K562 (cell line): ENCODE measurements around the gene VPS4A. TPM values are rescaled to one million over a fixed set of nuclear protein-coding genes. Genes with fewer than 3 reads are reported as not detected.
A peak's percentile ranks its signal among the peaks of the same experiment; 100 is the strongest.

ENCODE experiments used
- ATAC-seq: fragments of 200-7000 bp; cut with Tn5 transposase; 3 replicates; pipeline ENCODE4 v1.9.1; 2020; ENCODE audit warnings: moderate library complexity
- BruUV-seq: library from RNA; stranded (reverse); fragments of 400-500 nt; replicated peaks from 2 replicates; lab custom pipeline; 2021; lab: Mats Ljungman, UMichigan
- CTCF ChIA-PET: fragments of 300-600 bp; formaldehyde crosslinking; extraction: SDS; loops from one replicate; lab custom pipeline; 2021; ENCODE audit warnings: low intra/inter-chr PET ratio; lab: Yijun Ruan, JAX
- POLR2A ChIA-PET: fragments of 300-600, 350-650 bp; sonication (Branson Sonifier 250); formaldehyde crosslinking; extraction: SDS; loops from one replicate; lab custom pipeline; 2021; ENCODE audit warnings: antibody characterized with exemption, inconsistent platforms; lab: Yijun Ruan, JAX
- DNase-seq, 4 experiments: peaks; one replicate each; pipeline versions ENCODE4 v3.0.0 to v3.0.0-alpha.2; 2011 to 2018; ENCODE audit warnings: low spot score in 3 of 4, mixed read lengths in 3 of 4; ENCODE audit errors: extremely low read depth in 1 of 4
- FAIRE-seq: peaks from 2 replicates; lab custom pipeline; 2011; peaks lifted over from hg19 to GRCh38; lab: Jason Lieb, UNC
- H2AFZ ChIP-seq: 2 replicates; pipeline ENCODE4 v1.6.0; 2011; ENCODE audit warnings: low read depth, low read length, control low read depth, inconsistent platforms
- H3K27ac ChIP-seq: fragments of 200-600 bp; 3 replicates; pipeline ENCODE4 v1.8.0; 2011; ENCODE audit warnings: low read depth, mild to moderate bottlenecking, control low read depth, inconsistent platforms, low read length, moderate library complexity, mixed read lengths; ENCODE audit errors: extremely low read depth
- H3K27me3 ChIP-seq, 2 experiments: fragments of 300-600 bp in 1 of 2; 2 replicates in 1 of 2; 3 replicates in 1 of 2; pipeline versions ENCODE4 v1.6.0 to v1.8.0; 2011; ENCODE audit warnings: inconsistent platforms in 2 of 2, low read length in 2 of 2, mild to moderate bottlenecking in 1 of 2, mixed read lengths in 1 of 2, moderate library complexity in 1 of 2; ENCODE audit not compliant: control insufficient read depth in 2 of 2, insufficient read depth in 2 of 2
- H3K36me3 ChIP-seq: fragments of 300-600 bp; 3 replicates; pipeline ENCODE4 v1.8.0; 2011; ENCODE audit warnings: mild to moderate bottlenecking, low read length, inconsistent platforms; ENCODE audit not compliant: control insufficient read depth, insufficient read depth
- H3K4me1 ChIP-seq, 2 experiments: fragments of 200-600 bp in 1 of 2; replicated peaks in 1 of 2; 2 replicates in 1 of 2; 3 replicates in 1 of 2; pipeline versions ENCODE4 v1.5.1 to v1.8.0; 2011; ENCODE audit warnings: inconsistent platforms in 2 of 2, low read length in 2 of 2, mild to moderate bottlenecking in 1 of 2, mixed read lengths in 1 of 2, moderate library complexity in 1 of 2; ENCODE audit not compliant: control insufficient read depth in 2 of 2, insufficient read depth in 2 of 2
- H3K4me2 ChIP-seq: 2 replicates; pipeline ENCODE4 v1.6.1; 2011; ENCODE audit warnings: low read length, control low read depth, inconsistent platforms, mixed read lengths; ENCODE audit not compliant: insufficient read depth
- H3K4me3 ChIP-seq: fragments of 200-600 bp; sonication (generic), shearing (Covaris generic); 2 replicates; pipeline ENCODE4 v1.5.1; 2016; ENCODE audit warnings: control low read depth, inconsistent platforms
- H3K79me2 ChIP-seq: fragments of 200-600 bp; 3 replicates; pipeline ENCODE4 v1.8.0; 2011; ENCODE audit warnings: low read length, inconsistent platforms; ENCODE audit not compliant: control insufficient read depth, insufficient read depth
- H3K9ac ChIP-seq, 2 experiments: 2 replicates each; pipeline versions ENCODE4 v1.6.0 to v1.6.1; 2011; ENCODE audit warnings: low read depth in 2 of 2, low read length in 2 of 2, control low read depth in 1 of 2, inconsistent platforms in 1 of 2, mild to moderate bottlenecking in 1 of 2, mixed read lengths in 1 of 2; ENCODE audit not compliant: insufficient read depth in 1 of 2
- H3K9me1 ChIP-seq: one replicate; pipeline ENCODE4 v1.6.0; 2011; ENCODE audit warnings: inconsistent platforms, mild to moderate bottlenecking, low read length, moderate library complexity; ENCODE audit not compliant: control insufficient read depth, insufficient read depth
- H3K9me3 ChIP-seq: replicated peaks from 2 replicates; pipeline ENCODE4 v1.5.1; 2011; ENCODE audit warnings: low read depth, low read length, inconsistent platforms; ENCODE audit not compliant: control insufficient read depth, insufficient read depth
- H4K20me1 ChIP-seq: replicated peaks from 2 replicates; pipeline ENCODE4 v1.6.1; 2011; ENCODE audit warnings: low read length, inconsistent platforms, mixed read lengths; ENCODE audit not compliant: control insufficient read depth, insufficient read depth
- ATF7 ChIP-seq: fragments of 450-650 bp; IDR thresholded peaks from 2 replicates; pipeline ENCODE4 v1.7.1; 2014; ENCODE audit warnings: mild to moderate bottlenecking, moderate library complexity
- BRF1 ChIP-seq: IDR thresholded peaks from 3 replicates; pipeline ENCODE4 v1.6.1; 2011; ENCODE audit warnings: borderline replicate concordance, mild to moderate bottlenecking; ENCODE audit not compliant: insufficient read length; ENCODE audit errors: extremely low read depth
- MECOM ChIP-seq: fragments of 250-450 bp; sonication (Bioruptor Pico); IDR thresholded peaks from 2 replicates; pipeline ENCODE4 v1.8.0; 2022; ENCODE audit warnings: inconsistent platforms
- NFXL1 ChIP-seq: fragments of 450-650 bp; formaldehyde crosslinking; IDR thresholded peaks from 2 replicates; pipeline ENCODE4 v1.4.0; 2021; ENCODE audit warnings: mild to moderate bottlenecking
- POLR2G ChIP-seq: fragments of 200-400 bp; formaldehyde crosslinking; IDR thresholded peaks from 2 replicates; pipeline ENCODE4 v1.6.1; 2017; ENCODE audit warnings: low read depth, mild to moderate bottlenecking, antibody characterized with exemption, low read length, moderate library complexity
- RBFOX2 ChIP-seq: fragments of 200-400 bp; formaldehyde crosslinking; IDR thresholded peaks from 2 replicates; pipeline ENCODE4 v1.6.1; 2017; ENCODE audit warnings: low read depth, mild to moderate bottlenecking, low read length, moderate library complexity
- SP1 ChIP-seq: sonication (generic); formaldehyde crosslinking; IDR thresholded peaks from 2 replicates; pipeline ENCODE4 v1.8.1; 2022; ENCODE audit warnings: mild to moderate bottlenecking, missing genetic modification reagents
- WGBS: fragments of 100-300 bp; shearing (Covaris generic); methylation state at CpG from one replicate; pipeline ENCODE4 v1.1.6; 2016; ENCODE audit warnings: low coverage, mixed read lengths; ENCODE audit not compliant: insufficient coverage; ENCODE audit errors: missing lambda C conversion rate; 5-methylcytosine and 5-hydroxymethylcytosine counted together
- in situ Hi-C: fragments of 300-500 bp; cut with MboI; formaldehyde crosslinking; loops from 4 replicates; pipeline ENCODE4 v1.15.0; 2018; ENCODE audit warnings: inconsistent platforms, mixed read lengths
- intact Hi-C: fragments of 100-400 bp; cut with micrococcal nuclease; formaldehyde crosslinking; loops from 2 replicates; pipeline ENCODE4 v1.14.2; 2022
- polyA plus RNA-seq, 8 experiments: library from polyadenylated mRNA; depleted of rRNA in 4 of 8; stranded (reverse) in 5 of 8; unstranded in 3 of 8; fragments of >200 nt; fragmentation: Nextera tagmentation in 2 of 8; fragmentation: Illumina TruSeq in 1 of 8; extraction: Ambion mirVana in 2 of 8; extraction: Trizol in 1 of 8; gene quantifications; 2 replicates each; pipeline versions ENCODE4 v1.2.1 to v1.2.3, GENCODE V29; 2011 to 2014; ENCODE audit warnings: inconsistent platforms in 1 of 8, missing spikeins in 1 of 8
- total RNA-seq, 7 experiments: library from RNA; depleted of rRNA in 6 of 7; stranded (reverse); fragments of >200 nt in 6 of 7; fragmentation: Illumina TruSeq in 2 of 7; extraction: Trizol in 2 of 7; gene quantifications; 2 replicates each; pipeline versions ENCODE4 v1.2.1 to v1.2.3, GENCODE V29; 2011 to 2021; ENCODE audit warnings: low replicate concordance in 1 of 7
- TF ChIP-seq, protein P1 (sequence below): fragments of 250-450 bp; sonication (Bioruptor Pico); IDR thresholded peaks from 2 replicates; pipeline ENCODE4 v1.4.0; 2020; ENCODE audit warnings: mild to moderate bottlenecking, moderate library complexity
- TF ChIP-seq, protein P2 (sequence below): fragments of 450-650 bp; conservative IDR thresholded peaks from 2 replicates; pipeline ENCODE4 v1.6.1; 2016; ENCODE audit warnings: missing genetic modification characterization, low read depth, mild to moderate bottlenecking, missing compliant biosample characterization, moderate library complexity

Gene VPS4A
- total and polyA plus RNA-seq, 9 of the 15 experiments (the other 6 are each of a cell fraction or from before 2014, with no cell fraction given) = 7.6 to 45.4 (median 29.9) TPM

DNA sequence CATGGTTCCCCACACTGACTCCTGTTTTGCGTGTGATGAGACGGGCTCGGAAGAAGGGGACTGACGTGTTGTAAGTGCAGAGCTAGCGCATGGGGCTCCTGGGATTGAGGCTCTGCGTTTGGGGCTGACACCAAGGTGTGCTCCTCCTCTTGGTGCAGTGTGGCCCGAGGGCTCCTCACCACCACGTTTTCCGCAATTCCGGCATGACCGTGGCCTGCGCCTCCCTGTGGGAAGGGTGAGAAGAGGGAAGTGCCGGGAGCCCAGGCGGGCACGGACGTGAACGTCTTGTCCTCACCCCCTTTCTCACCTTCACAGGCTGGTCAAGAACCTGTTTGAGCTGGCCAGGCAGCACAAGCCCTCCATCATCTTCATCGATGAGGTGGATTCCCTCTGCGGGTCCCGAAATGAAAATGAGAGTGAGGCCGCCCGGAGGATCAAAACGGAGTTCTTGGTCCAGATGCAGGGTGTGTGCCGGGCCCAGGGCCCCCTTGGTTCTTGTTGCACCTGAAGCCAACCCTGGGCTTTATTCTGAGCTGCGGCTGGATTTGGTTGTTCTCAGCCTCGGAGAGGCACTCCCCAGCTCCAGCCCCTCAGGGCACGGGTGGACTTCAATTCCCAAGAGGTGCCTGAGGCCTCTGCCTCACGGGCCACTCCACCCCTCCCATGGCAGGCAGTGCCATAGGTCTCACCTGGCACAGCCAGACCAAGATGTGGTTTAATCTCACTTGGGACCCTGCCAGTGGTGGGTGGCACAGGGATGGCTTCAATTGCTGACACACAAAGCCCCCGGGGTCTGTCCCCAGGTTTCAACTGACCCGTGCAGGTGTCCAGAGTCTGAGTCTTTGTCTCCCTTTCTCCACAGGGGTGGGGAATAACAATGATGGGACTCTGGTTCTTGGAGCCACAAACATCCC lies 8.9 kb downstream of the VPS4A start:
- Histone ChIP-seq H2AFZ (no peak overlapping the region), H3K9ac (peak overlapping the region in 1 of 2 experiments; percentile 32; a peak in 1 of 4 replicates), H3K9me3 (no peaks in the 10 kb centered on the region), H3K4me2 (no peak overlapping the region), H4K20me1 (peaks cover 17% of the 10 kb centered on the region; the same call in 1 of the 2 replicates), H3K9me1 (no peaks in the 10 kb centered on the region), H3K4me1 (peaks cover 2 to 27% of the 10 kb centered on the region in 2 experiments; a peak in 4 of 5 replicates), H3K27ac (no peak overlapping the region), H3K27me3 (no peaks in the 10 kb centered on the region), H3K36me3 (peaks cover 95% of the 10 kb centered on the region), H3K79me2 (peaks cover 39% of the 10 kb centered on the region), H3K4me3 (no peak overlapping the region)
- BruUV-seq = no TSS peak
- FAIRE-seq = no peak
- ATAC-seq = no peak
- in situ Hi-C loops (no loop called here), intact Hi-C loops (no loop called here)
- WGBS = 93% methylated on average over 22 of the region's 30 CpGs
- ChIA-PET POLR2A (interaction anchor here (1.0 kb wide), 1 partner anchor 9 kb away, joined by 4 read pairs; no protein-coding TSS in a partner anchor), CTCF (no interaction called here)
- DNase-seq = no peak
- TF ChIP-seq RBFOX2 (peak; percentile 41), POLR2G (peak; percentile 67), SP1 (no peak), MECOM (no peak), BRF1 (no peak), NFXL1 (CRISPR knock-in tag) (no peak), ATF7 (no peak)
- TF ChIP-seq, protein P1, sequence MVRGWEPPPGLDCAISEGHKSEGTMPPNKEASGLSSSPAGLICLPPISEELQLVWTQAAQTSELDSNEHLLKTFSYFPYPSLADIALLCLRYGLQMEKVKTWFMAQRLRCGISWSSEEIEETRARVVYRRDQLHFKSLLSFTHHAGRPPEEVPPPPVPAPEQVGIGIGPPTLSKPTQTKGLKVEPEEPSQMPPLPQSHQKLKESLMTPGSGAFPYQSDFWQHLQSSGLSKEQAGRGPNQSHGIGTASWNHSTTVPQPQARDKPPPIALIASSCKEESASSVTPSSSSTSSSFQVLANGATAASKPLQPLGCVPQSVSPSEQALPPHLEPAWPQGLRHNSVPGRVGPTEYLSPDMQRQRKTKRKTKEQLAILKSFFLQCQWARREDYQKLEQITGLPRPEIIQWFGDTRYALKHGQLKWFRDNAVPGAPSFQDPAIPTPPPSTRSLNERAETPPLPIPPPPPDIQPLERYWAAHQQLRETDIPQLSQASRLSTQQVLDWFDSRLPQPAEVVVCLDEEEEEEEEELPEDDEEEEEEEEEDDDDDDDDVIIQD = no peak
- TF ChIP-seq, protein P2, sequence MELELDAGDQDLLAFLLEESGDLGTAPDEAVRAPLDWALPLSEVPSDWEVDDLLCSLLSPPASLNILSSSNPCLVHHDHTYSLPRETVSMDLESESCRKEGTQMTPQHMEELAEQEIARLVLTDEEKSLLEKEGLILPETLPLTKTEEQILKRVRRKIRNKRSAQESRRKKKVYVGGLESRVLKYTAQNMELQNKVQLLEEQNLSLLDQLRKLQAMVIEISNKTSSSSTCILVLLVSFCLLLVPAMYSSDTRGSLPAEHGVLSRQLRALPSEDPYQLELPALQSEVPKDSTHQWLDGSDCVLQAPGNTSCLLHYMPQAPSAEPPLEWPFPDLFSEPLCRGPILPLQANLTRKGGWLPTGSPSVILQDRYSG (tag) = no peak
